IMR-90 (cell line): Measurements from ENCODE around the gene VILL. TPM values are rescaled to one million over a fixed set of nuclear protein-coding genes. Genes with fewer than 3 reads are reported as not detected.

Experiments
- ATAC-seq: fragments of 200-7000 bp; cut with Tn5 transposase; 2 replicates; pipeline ENCODE4 v1.9.1; 2020; ENCODE audit warnings: low read depth, mild to moderate bottlenecking, moderate library complexity
- BruUV-seq: library from RNA; stranded (reverse); fragments of 400-500 nt; replicated peaks from 2 replicates; lab custom pipeline; 2021; lab: Mats Ljungman, UMichigan
- CTCF ChIA-PET: fragments of 300-600 bp; formaldehyde crosslinking; extraction: SDS; loops from one replicate; lab custom pipeline; 2021; ENCODE audit warnings: antibody characterized with exemption; lab: Yijun Ruan, JAX
- POLR2A ChIA-PET: fragments of 300-600 bp; sonication (Branson Sonifier 250); formaldehyde crosslinking; loops from one replicate; lab custom pipeline; 2022; ENCODE audit warnings: antibody characterized with exemption; ENCODE audit not compliant: unreplicated experiment; lab: Charles Lee
- DNase-seq: peaks from one replicate; pipeline ENCODE4 v3.0.0; 2013
- H2AFZ ChIP-seq: replicated peaks from 2 replicates; pipeline ENCODE3; 2013; ENCODE audit warnings: low read length, mild to moderate bottlenecking; ENCODE audit not compliant: poor library complexity
- H2AK5ac ChIP-seq: 2 replicates; pipeline ENCODE4 v1.6.1; 2013; ENCODE audit warnings: low read depth, low read length, inconsistent platforms
- H2AK9ac ChIP-seq: replicated peaks from 2 replicates; pipeline ENCODE3; 2013; ENCODE audit warnings: mild to moderate bottlenecking, low read depth, low read length, moderate library complexity; ENCODE audit not compliant: poor library complexity
- H2BK120ac ChIP-seq: 2 replicates; pipeline ENCODE4 v1.6.1; 2013; ENCODE audit warnings: low read depth, low read length, inconsistent platforms
- H2BK15ac ChIP-seq: 3 replicates; pipeline ENCODE4 v1.6.1; 2013; ENCODE audit warnings: low read depth, low read length, inconsistent platforms
- H2BK20ac ChIP-seq: 2 replicates; pipeline ENCODE4 v1.6.1; 2013; ENCODE audit warnings: low read depth, mild to moderate bottlenecking, inconsistent platforms, low read length, moderate library complexity
- H2BK5ac ChIP-seq: 2 replicates; pipeline ENCODE4 v1.6.1; 2013; ENCODE audit warnings: mild to moderate bottlenecking, low read depth, low read length, inconsistent platforms; ENCODE audit not compliant: poor library complexity, severe bottlenecking
- H3K14ac ChIP-seq: replicated peaks from 2 replicates; pipeline ENCODE4 v1.6.1; 2013; ENCODE audit warnings: low read depth, low read length, inconsistent platforms
- H3K18ac ChIP-seq: 2 replicates; pipeline ENCODE4 v1.6.1; 2013; ENCODE audit warnings: low read depth, low read length, control low read depth
- H3K23ac ChIP-seq: 2 replicates; pipeline ENCODE4 v1.6.1; 2013; ENCODE audit warnings: low read depth, low read length, inconsistent platforms
- H3K27ac ChIP-seq: 2 replicates; pipeline ENCODE4 v1.5.1; 2013; ENCODE audit warnings: mild to moderate bottlenecking, control low read depth, low read length; ENCODE audit not compliant: insufficient read depth
- H3K27me3 ChIP-seq: 2 replicates; pipeline ENCODE4 v1.6.1; 2013; ENCODE audit warnings: low read length; ENCODE audit not compliant: control insufficient read depth, insufficient read depth
- H3K36me3 ChIP-seq: 2 replicates; pipeline ENCODE4 v1.6.1; 2013; ENCODE audit warnings: low read length, mixed read lengths; ENCODE audit not compliant: control insufficient read depth, insufficient read depth
- H3K4ac ChIP-seq: 2 replicates; pipeline ENCODE4 v1.6.1; 2013; ENCODE audit warnings: low read depth, low read length, inconsistent platforms
- H3K4me1 ChIP-seq: 2 replicates; pipeline ENCODE4 v1.6.1; 2013; ENCODE audit warnings: low read length, mixed read lengths; ENCODE audit not compliant: control insufficient read depth, insufficient read depth
- H3K4me2 ChIP-seq: 2 replicates; pipeline ENCODE4 v1.6.1; 2013; ENCODE audit warnings: low read depth, mild to moderate bottlenecking, control low read depth, low read length, moderate library complexity
- H3K4me3 ChIP-seq: 2 replicates; pipeline ENCODE4 v1.5.1; 2013; ENCODE audit warnings: low read depth, mild to moderate bottlenecking, control low read depth, low read length, moderate library complexity; ENCODE audit not compliant: insufficient read depth
- H3K56ac ChIP-seq: 2 replicates; pipeline ENCODE4 v1.6.1; 2013; ENCODE audit warnings: low read length, inconsistent platforms; ENCODE audit not compliant: insufficient read depth; ENCODE audit errors: extremely low read depth
- H3K79me1 ChIP-seq, 2 experiments: 2 replicates each; pipeline ENCODE4 v1.6.1; 2013; ENCODE audit warnings: low read length in 2 of 2, inconsistent platforms in 1 of 2, low read depth in 1 of 2
- H3K9ac ChIP-seq: 2 replicates; pipeline ENCODE4 v1.6.1; 2013; ENCODE audit warnings: low read depth, low read length, control low read depth
- H3K9me1 ChIP-seq: 2 replicates; pipeline ENCODE4 v1.6.1; 2013; ENCODE audit warnings: low read length, inconsistent platforms; ENCODE audit not compliant: insufficient read depth
- H3K9me3 ChIP-seq: 2 replicates; pipeline ENCODE4 v1.6.1; 2013; ENCODE audit warnings: low read length; ENCODE audit not compliant: control insufficient read depth, insufficient read depth
- H4K20me1 ChIP-seq: 2 replicates; pipeline ENCODE4 v1.6.1; 2013; ENCODE audit warnings: low read length, inconsistent platforms; ENCODE audit not compliant: insufficient read depth
- H4K5ac ChIP-seq: 2 replicates; pipeline ENCODE4 v1.6.1; 2013; ENCODE audit warnings: mild to moderate bottlenecking, low read depth, low read length, control low read depth
- H4K8ac ChIP-seq, 2 experiments: 2 replicates each; pipeline ENCODE4 v1.6.1; 2013; ENCODE audit warnings: low read depth in 2 of 2, low read length in 2 of 2, control low read depth in 1 of 2, inconsistent platforms in 1 of 2
- H4K91ac ChIP-seq: 2 replicates; pipeline ENCODE4 v1.6.1; 2013; ENCODE audit warnings: low read depth, low read length, inconsistent platforms; ENCODE audit not compliant: insufficient read depth
- BHLHE40 ChIP-seq: fragments of 150-350 bp; IDR thresholded peaks from 2 replicates; pipeline ENCODE4 v1.6.1; 2016; ENCODE audit warnings: mild to moderate bottlenecking, low read depth, low read length
- CEBPB ChIP-seq: IDR thresholded peaks from 2 replicates; pipeline ENCODE4 v1.6.1; 2012; ENCODE audit warnings: low read depth, low read length, improper control_type of control experiment
- CHD1 ChIP-seq: IDR thresholded peaks from 2 replicates; pipeline ENCODE4 v1.6.1; 2012; ENCODE audit warnings: low read depth, low read length, improper control_type of control experiment
- CTCF ChIP-seq: conservative IDR thresholded peaks from 2 replicates; pipeline ENCODE4 v1.5.1; 2012; ENCODE audit warnings: mild to moderate bottlenecking, low read depth, low read length, improper control_type of control experiment
- FOS ChIP-seq: fragments of 150-350 bp; IDR thresholded peaks from 2 replicates; pipeline ENCODE4 v1.6.1; 2016; ENCODE audit warnings: low read depth, low read length
- MAFK ChIP-seq: IDR thresholded peaks from 2 replicates; pipeline ENCODE4 v1.6.1; 2012; ENCODE audit warnings: low read depth, low read length, improper control_type of control experiment
- MAZ ChIP-seq: IDR thresholded peaks from 2 replicates; pipeline ENCODE4 v1.6.1; 2012; ENCODE audit warnings: low read depth, mild to moderate bottlenecking, low read length, improper control_type of control experiment, moderate library complexity, borderline replicate concordance
- MXI1 ChIP-seq: IDR thresholded peaks from 2 replicates; pipeline ENCODE4 v1.6.1; 2012; ENCODE audit warnings: low read depth, mild to moderate bottlenecking, low read length, moderate library complexity, borderline replicate concordance
- NFE2L2 ChIP-seq: fragments of 150-350 bp; IDR thresholded peaks from 2 replicates; pipeline ENCODE4 v1.6.1; 2016; ENCODE audit warnings: low read depth, mild to moderate bottlenecking, low read length
- POLR2A ChIP-seq: IDR thresholded peaks from 2 replicates; pipeline ENCODE4 v1.6.1; 2012; ENCODE audit warnings: mild to moderate bottlenecking, low read depth, low read length
- RAD21 ChIP-seq: IDR thresholded peaks from 2 replicates; pipeline ENCODE4 v1.6.1; 2012; ENCODE audit warnings: low read length, improper control_type of control experiment
- RCOR1 ChIP-seq: IDR thresholded peaks from 2 replicates; pipeline ENCODE4 v1.6.1; 2012; ENCODE audit warnings: mild to moderate bottlenecking, low read length, improper control_type of control experiment; ENCODE audit not compliant: insufficient replicate concordance
- RFX5 ChIP-seq: IDR thresholded peaks from 2 replicates; pipeline ENCODE4 v1.8.0; 2012; ENCODE audit warnings: low read depth, mild to moderate bottlenecking, low read length, moderate library complexity
- USF2 ChIP-seq: fragments of 150-350 bp; IDR thresholded peaks from 2 replicates; pipeline ENCODE4 v1.6.1; 2017; ENCODE audit warnings: mild to moderate bottlenecking, antibody characterized with exemption, low read length, low read depth
- whole genome bisulfite sequencing, 2 experiments: methylation state at CpG; one replicate each; pipeline versions ENCODE4 v1.1.5 to v1.1.7; 2013; ENCODE audit warnings: missing lambda C conversion rate in 2 of 2; ENCODE audit not compliant: insufficient read length in 1 of 2; ENCODE audit errors: extremely low coverage in 2 of 2; 5-methylcytosine and 5-hydroxymethylcytosine counted together
- dilution Hi-C: fragments of 300-500 bp; cut with HindIII; formaldehyde crosslinking; loops from one replicate; pipeline ENCODE4 v1.14.3; 2018; ENCODE audit warnings: low sequenced_read_pairs; ENCODE audit not compliant: unreplicated experiment
- in situ Hi-C: fragments of 300-500 bp; cut with MboI; formaldehyde crosslinking; loops from 3 replicates; pipeline ENCODE4 v1.14.3; 2019; ENCODE audit warnings: low sequenced_read_pairs, inconsistent platforms, mixed read lengths
- intact Hi-C: fragments of 100-400 bp; cut with micrococcal nuclease; formaldehyde crosslinking; loops from 2 replicates; pipeline ENCODE4 v1.10.0; 2022
- polyA plus RNA-seq, 3 experiments: library from polyadenylated mRNA; depleted of rRNA; stranded (reverse); fragments of >200 nt; gene quantifications; 2 replicates each; pipeline ENCODE4 v1.2.3, GENCODE V29; 2012; ENCODE audit warnings: low replicate concordance in 1 of 3
- total RNA-seq: library from RNA; depleted of rRNA; stranded (reverse); fragments of >200 nt; gene quantifications from 2 replicates; pipeline ENCODE4 v1.2.3, GENCODE V29; 2012
- TF ChIP-seq, protein P1 (sequence below): fragments of 150-350 bp; IDR thresholded peaks from 2 replicates; pipeline ENCODE4 v1.6.1; 2016; ENCODE audit warnings: low read depth, mild to moderate bottlenecking, low read length, moderate library complexity, borderline replicate concordance

VILL gene
- total and polyA plus RNA-seq, 2 of the 4 experiments (the other 2 are of a cell fraction) = 2.3 to 4.7 TPM

GRCh38 chr3:37967260-37967881 lies 23.2 kb upstream of the VILL start:
- CTCF ChIA-PET = interaction anchor here (0.6 to 2.6 kb wide), 11 partner anchors 30 to 449 kb away, joined by 3 to 31 read pairs (median 4); no protein-coding TSS in a partner anchor
- Histone ChIP-seq H4K91ac (no peak overlapping the region), H3K4me2 (no peak overlapping the region), H3K18ac (no peak overlapping the region), H2AK5ac (peak overlapping the region; percentile 62), H3K4me3 (no peak overlapping the region), H3K23ac (no peak overlapping the region), H3K14ac (peak overlapping the region; percentile 7), H3K9ac (no peak overlapping the region), H2BK5ac (no peak overlapping the region), H2AFZ (peak overlapping the region; percentile 46), H3K27ac (no peak overlapping the region), H2BK20ac (no peak overlapping the region), H3K36me3 (peaks cover 22% of the 10 kb centered on the region), H2AK9ac (peak overlapping the region; percentile 44), H3K4ac (0 out of 2 replicates have a peak overlapping the region, but pooled peaks have one; percentile 45), H3K4me1 (peaks cover 4% of the 10 kb centered on the region; the same call in 1 of the 2 replicates), H3K9me3 (no peaks in the 10 kb centered on the region), H4K20me1 (peaks cover 6% of the 10 kb centered on the region; the same call in 1 of the 2 replicates), H3K27me3 (no peaks in the 10 kb centered on the region), H3K56ac (no peak overlapping the region), H3K9me1 (peaks cover 14% of the 10 kb centered on the region), H2BK15ac (no peak overlapping the region; the same call in 2 of the 3 replicates), H2BK120ac (no peak overlapping the region), H4K8ac (peak overlapping the region in 1 of 2 experiments; percentile 23; a peak in 1 of 4 replicates), H4K5ac (no peak overlapping the region), H3K79me1 (peaks cover 4 to 9% of the 10 kb centered on the region in 2 experiments; a peak in 2 of 4 replicates)
- POLR2A ChIA-PET = no interaction called here
- intact Hi-C loops (loop anchor here (1.0 kb wide), 2 partner anchors 104 to 112 kb away; no protein-coding TSS in a partner anchor), dilution Hi-C loops (no loop called here), in situ Hi-C loops (no loop called here)
- 43% methylated on average over 2 of the region's 7 CpGs; no CpG with 5 or more reads in 1 of the 2 experiments for WGBS, 2 experiments
- DNase-seq (peak; percentile 65), ATAC-seq (peak; percentile 97)
- BruUV-seq = no TSS peak
- TF ChIP-seq RAD21 (peak; percentile 90), POLR2A (no peak), BHLHE40 (no peak), RCOR1 (no peak), RFX5 (no peak), CHD1 (no peak), USF2 (no peak), MAZ (no peak), FOS (no peak), CEBPB (no peak), NFE2L2 (no peak), CTCF (peak; percentile 85), MAFK (no peak), MXI1 (no peak)
- TF ChIP-seq, protein P1, sequence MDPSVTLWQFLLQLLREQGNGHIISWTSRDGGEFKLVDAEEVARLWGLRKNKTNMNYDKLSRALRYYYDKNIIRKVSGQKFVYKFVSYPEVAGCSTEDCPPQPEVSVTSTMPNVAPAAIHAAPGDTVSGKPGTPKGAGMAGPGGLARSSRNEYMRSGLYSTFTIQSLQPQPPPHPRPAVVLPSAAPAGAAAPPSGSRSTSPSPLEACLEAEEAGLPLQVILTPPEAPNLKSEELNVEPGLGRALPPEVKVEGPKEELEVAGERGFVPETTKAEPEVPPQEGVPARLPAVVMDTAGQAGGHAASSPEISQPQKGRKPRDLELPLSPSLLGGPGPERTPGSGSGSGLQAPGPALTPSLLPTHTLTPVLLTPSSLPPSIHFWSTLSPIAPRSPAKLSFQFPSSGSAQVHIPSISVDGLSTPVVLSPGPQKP = no peak
